WTC11 (cell line): ENCODE measurements around the gene APMAP. TPM values are rescaled to one million over a fixed set of nuclear protein-coding genes. Genes with fewer than 3 reads are reported as not detected.

Experiments
- ATAC-seq: fragments of 200-7000 bp; cut with Tn5 transposase; 2 replicates; pipeline ENCODE4 v1.10.0; 2021; ENCODE audit warnings: mild to moderate bottlenecking, moderate library complexity
- CTCF ChIA-PET: fragments of 300-600 bp; sonication (Branson Sonifier 250); formaldehyde crosslinking; loops from one replicate; lab custom pipeline; 2021; ENCODE audit warnings: antibody characterized with exemption; lab: Charles Lee
- POLR2A ChIA-PET: fragments of 350-600 bp; sonication (Branson Sonifier 250); formaldehyde crosslinking; loops from one replicate; lab custom pipeline; 2021; ENCODE audit warnings: antibody characterized with exemption; lab: Charles Lee
- DNase-seq: peaks from one replicate; pipeline ENCODE4 v3.0.0; 2021; ENCODE audit warnings: low spot score
- H3K27ac Mint-ChIP-seq: 2 replicates; pipeline ENCODE4 v1.8.0; 2021; ENCODE audit warnings: mixed read lengths
- H3K27me3 Mint-ChIP-seq: 2 replicates; pipeline ENCODE4 v1.8.0; 2021; ENCODE audit warnings: low read depth, mild to moderate bottlenecking, moderate library complexity, mixed read lengths
- H3K36me3 Mint-ChIP-seq: 2 replicates; pipeline ENCODE4 v1.8.0; 2021; ENCODE audit warnings: mixed read lengths
- H3K4me1 Mint-ChIP-seq: 2 replicates; pipeline ENCODE4 v1.8.0; 2022; ENCODE audit warnings: mixed read lengths
- H3K4me3 Mint-ChIP-seq: 2 replicates; pipeline ENCODE4 v1.8.0; 2021; ENCODE audit warnings: mild to moderate bottlenecking, moderate library complexity, mixed read lengths
- H3K9me3 Mint-ChIP-seq: 2 replicates; pipeline ENCODE4 v1.8.0; 2021; ENCODE audit warnings: mixed read lengths
- ATF1 ChIP-seq: sonication (generic); formaldehyde crosslinking; IDR thresholded peaks from 2 replicates; pipeline ENCODE4 v1.8.1; 2023; ENCODE audit warnings: mild to moderate bottlenecking, moderate library complexity, missing genetic modification reagents
- CBFB ChIP-seq: sonication (generic); formaldehyde crosslinking; IDR thresholded peaks from 2 replicates; pipeline ENCODE4 v1.8.1; 2022; ENCODE audit warnings: mild to moderate bottlenecking, low read depth, missing genetic modification reagents
- CREB1 ChIP-seq: sonication (generic); formaldehyde crosslinking; IDR thresholded peaks from 2 replicates; pipeline ENCODE4 v1.8.0; 2023; ENCODE audit warnings: mild to moderate bottlenecking, missing genetic modification reagents
- EMX1 ChIP-seq: fragments of 250-450 bp; sonication (Bioruptor Pico); IDR thresholded peaks from 2 replicates; pipeline ENCODE4 v1.8.0; 2021; ENCODE audit warnings: mild to moderate bottlenecking
- ETV6 ChIP-seq: sonication (generic); formaldehyde crosslinking; IDR thresholded peaks from 2 replicates; pipeline ENCODE4 v1.8.1; 2022; ENCODE audit warnings: mild to moderate bottlenecking, missing genetic modification reagents
- FOXK1 ChIP-seq: sonication (generic); formaldehyde crosslinking; IDR thresholded peaks from 2 replicates; pipeline ENCODE4 v1.8.0; 2022; ENCODE audit warnings: mild to moderate bottlenecking, moderate library complexity, missing genetic modification reagents
- FOXP1 ChIP-seq: sonication (generic); formaldehyde crosslinking; IDR thresholded peaks from 2 replicates; pipeline ENCODE4 v1.8.0; 2022; ENCODE audit warnings: missing genetic modification reagents, mild to moderate bottlenecking, moderate library complexity, borderline replicate concordance
- GTF2I ChIP-seq: fragments of 250-450 bp; sonication (Bioruptor Pico); conservative IDR thresholded peaks from 2 replicates; pipeline ENCODE4 v1.4.0; 2021; ENCODE audit warnings: mild to moderate bottlenecking
- IRF2 ChIP-seq: sonication (generic); formaldehyde crosslinking; IDR thresholded peaks from 2 replicates; pipeline ENCODE4 v1.8.0; 2022; ENCODE audit warnings: low read depth, missing genetic modification reagents, borderline replicate concordance
- JUN ChIP-seq: sonication (generic); formaldehyde crosslinking; IDR thresholded peaks from 2 replicates; pipeline ENCODE4 v1.8.0; 2023; ENCODE audit warnings: mild to moderate bottlenecking, missing genetic modification reagents
- NFE2L1 ChIP-seq: sonication (generic); formaldehyde crosslinking; IDR thresholded peaks from 2 replicates; pipeline ENCODE4 v1.8.1; 2023; ENCODE audit warnings: missing genetic modification reagents
- NFYB ChIP-seq: sonication (generic); formaldehyde crosslinking; conservative IDR thresholded peaks from 2 replicates; pipeline ENCODE4 v1.8.0; 2022; ENCODE audit warnings: low read depth, missing genetic modification reagents
- NR1H2 ChIP-seq: sonication (generic); formaldehyde crosslinking; IDR thresholded peaks from 2 replicates; pipeline ENCODE4 v1.9.0; 2021; ENCODE audit warnings: mild to moderate bottlenecking, moderate library complexity, missing genetic modification reagents
- OVOL2 ChIP-seq: fragments of 250-450 bp; sonication (Bioruptor Pico); IDR thresholded peaks from 2 replicates; pipeline ENCODE4 v1.9.0; 2021; ENCODE audit warnings: mild to moderate bottlenecking, borderline replicate concordance
- PRRX2 ChIP-seq: fragments of 250-450 bp; sonication (Bioruptor Pico); IDR thresholded peaks from 2 replicates; pipeline ENCODE4 v1.8.0; 2021; ENCODE audit warnings: mild to moderate bottlenecking
- SMAD3 ChIP-seq: sonication (generic); formaldehyde crosslinking; IDR thresholded peaks from 2 replicates; pipeline ENCODE4 v1.8.0; 2022; ENCODE audit warnings: missing genetic modification reagents, mild to moderate bottlenecking, borderline replicate concordance
- SP1 ChIP-seq: sonication (generic); formaldehyde crosslinking; conservative IDR thresholded peaks from 2 replicates; pipeline ENCODE4 v1.8.1; 2022; ENCODE audit warnings: missing genetic modification reagents
- TP53 ChIP-seq: sonication (generic); formaldehyde crosslinking; IDR thresholded peaks from 2 replicates; pipeline ENCODE4 v1.8.1; 2023; ENCODE audit warnings: mild to moderate bottlenecking, missing genetic modification reagents
- ZNF263 ChIP-seq: sonication (generic); formaldehyde crosslinking; IDR thresholded peaks from 2 replicates; pipeline ENCODE4 v1.8.1; 2022; ENCODE audit warnings: low read depth, mild to moderate bottlenecking, moderate library complexity, missing genetic modification reagents
- ZNF317 ChIP-seq: sonication (generic); formaldehyde crosslinking; IDR thresholded peaks from 2 replicates; pipeline ENCODE4 v1.8.1; 2023; ENCODE audit warnings: low read depth, mild to moderate bottlenecking, moderate library complexity, missing genetic modification reagents, borderline replicate concordance
- ZNF416 ChIP-seq: fragments of 250-450 bp; sonication (Bioruptor Pico); IDR thresholded peaks from 2 replicates; pipeline ENCODE4 v1.9.0; 2021; ENCODE audit warnings: mild to moderate bottlenecking, inconsistent platforms
- total RNA-seq: library from RNA; stranded (reverse); gene quantifications from 3 replicates; pipeline ENCODE4 v1.2.3, GENCODE V29; 2021
- TF ChIP-seq, protein P1 (sequence below): sonication (generic); formaldehyde crosslinking; IDR thresholded peaks from 2 replicates; pipeline ENCODE4 v1.8.0; 2022; ENCODE audit warnings: mild to moderate bottlenecking, missing genetic modification reagents
- TF ChIP-seq, protein P2 (sequence below): sonication (generic); formaldehyde crosslinking; IDR thresholded peaks from 2 replicates; pipeline ENCODE4 v1.8.0; 2023; ENCODE audit warnings: missing genetic modification reagents
- TF ChIP-seq, protein P3 (sequence below): sonication (generic); formaldehyde crosslinking; IDR thresholded peaks from 2 replicates; pipeline ENCODE4 v1.8.1; 2023; ENCODE audit warnings: mild to moderate bottlenecking, missing genetic modification reagents, moderate library complexity
- TF ChIP-seq, protein P4 (sequence below): sonication (generic); formaldehyde crosslinking; IDR thresholded peaks from 2 replicates; pipeline ENCODE4 v1.8.1; 2023; ENCODE audit warnings: mild to moderate bottlenecking, missing genetic modification reagents
- TF ChIP-seq, protein P5 (sequence below): sonication (generic); formaldehyde crosslinking; IDR thresholded peaks from 2 replicates; pipeline ENCODE4 v1.8.1; 2022; ENCODE audit warnings: mild to moderate bottlenecking, missing genetic modification reagents, moderate library complexity, borderline replicate concordance
- TF ChIP-seq, protein P6 (sequence below): fragments of 200-600 bp; IDR thresholded peaks from 2 replicates; pipeline ENCODE4 v1.8.0; 2022; ENCODE audit warnings: antibody characterized with exemption
- TF ChIP-seq, protein P7 (sequence below): sonication (generic); formaldehyde crosslinking; IDR thresholded peaks from 2 replicates; pipeline ENCODE4 v1.8.1; 2022; ENCODE audit warnings: low read depth, missing genetic modification reagents, borderline replicate concordance
- TF ChIP-seq, protein P8 (sequence below): sonication (generic); formaldehyde crosslinking; IDR thresholded peaks from 2 replicates; pipeline ENCODE4 v1.8.0; 2022; ENCODE audit warnings: mild to moderate bottlenecking, missing genetic modification reagents

Gene APMAP
- total RNA-seq, 1 experiment from 2014 or later, result 55.3 TPM

DNA sequence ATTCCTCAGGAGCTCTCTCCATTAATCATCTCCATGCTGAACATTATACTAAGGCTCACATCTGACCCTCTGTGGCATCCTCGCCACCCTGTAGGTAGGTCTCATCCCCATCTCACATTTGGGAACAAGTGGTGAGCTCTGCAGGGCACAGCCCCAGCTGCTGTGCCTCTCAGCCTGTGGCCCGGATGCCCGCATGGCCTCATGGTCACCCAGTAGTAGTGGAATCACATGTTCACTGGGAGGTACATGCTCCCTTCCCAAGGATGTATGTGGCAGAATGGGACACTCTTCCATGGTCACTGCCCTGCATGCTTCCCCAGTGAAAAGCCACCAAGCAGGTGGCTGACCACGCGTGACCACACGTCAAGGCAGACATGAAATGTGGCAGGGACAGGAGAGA, 26.3 kb upstream of the APMAP start:
- no peaks in the 10 kb centered on the region for H3K9me3 Mint-ChIP-seq
- POLR2A ChIA-PET, result no interaction called here
- H3K4me1 Mint-ChIP-seq, result peaks cover 29% of the 10 kb centered on the region
- DNase-seq, result no peak
- CTCF ChIA-PET, result no interaction called here
- ATAC-seq, result no peak
- H3K27ac Mint-ChIP-seq, result no peak overlapping the region
- H3K4me3 Mint-ChIP-seq, result no peak overlapping the region
- no peaks in the 10 kb centered on the region for H3K36me3 Mint-ChIP-seq
- H3K27me3 Mint-ChIP-seq, result no peaks in the 10 kb centered on the region; the same call in 1 of the 2 replicates
- TF ChIP-seq ZNF317 (CRISPR knock-in tag), result no peak
- no peak for TF ChIP-seq FOXK1
- no peak for TF ChIP-seq PRRX2 (CRISPR knock-in tag)
- TF ChIP-seq ZNF263, result no peak
- TF ChIP-seq, protein P1, sequence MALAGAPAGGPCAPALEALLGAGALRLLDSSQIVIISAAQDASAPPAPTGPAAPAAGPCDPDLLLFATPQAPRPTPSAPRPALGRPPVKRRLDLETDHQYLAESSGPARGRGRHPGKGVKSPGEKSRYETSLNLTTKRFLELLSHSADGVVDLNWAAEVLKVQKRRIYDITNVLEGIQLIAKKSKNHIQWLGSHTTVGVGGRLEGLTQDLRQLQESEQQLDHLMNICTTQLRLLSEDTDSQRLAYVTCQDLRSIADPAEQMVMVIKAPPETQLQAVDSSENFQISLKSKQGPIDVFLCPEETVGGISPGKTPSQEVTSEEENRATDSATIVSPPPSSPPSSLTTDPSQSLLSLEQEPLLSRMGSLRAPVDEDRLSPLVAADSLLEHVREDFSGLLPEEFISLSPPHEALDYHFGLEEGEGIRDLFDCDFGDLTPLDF (CRISPR knock-in tag), result no peak
- no peak for TF ChIP-seq IRF2 (CRISPR knock-in tag)
- TF ChIP-seq EMX1 (CRISPR knock-in tag), result no peak
- no peak for TF ChIP-seq JUN (CRISPR knock-in tag)
- no peak for TF ChIP-seq CBFB (CRISPR knock-in tag)
- TF ChIP-seq ZNF416 (CRISPR knock-in tag), result no peak
- TF ChIP-seq SP1 (CRISPR knock-in tag), result no peak
- TF ChIP-seq NR1H2 (CRISPR knock-in tag), result no peak
- TF ChIP-seq, protein P2, sequence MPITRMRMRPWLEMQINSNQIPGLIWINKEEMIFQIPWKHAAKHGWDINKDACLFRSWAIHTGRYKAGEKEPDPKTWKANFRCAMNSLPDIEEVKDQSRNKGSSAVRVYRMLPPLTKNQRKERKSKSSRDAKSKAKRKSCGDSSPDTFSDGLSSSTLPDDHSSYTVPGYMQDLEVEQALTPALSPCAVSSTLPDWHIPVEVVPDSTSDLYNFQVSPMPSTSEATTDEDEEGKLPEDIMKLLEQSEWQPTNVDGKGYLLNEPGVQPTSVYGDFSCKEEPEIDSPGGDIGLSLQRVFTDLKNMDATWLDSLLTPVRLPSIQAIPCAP (CRISPR knock-in tag), result no peak
- no peak for TF ChIP-seq NFYB
- no peak for TF ChIP-seq TP53 (CRISPR knock-in tag)
- TF ChIP-seq OVOL2 (CRISPR knock-in tag), result no peak
- TF ChIP-seq CREB1 (CRISPR knock-in tag), result no peak
- no peak for TF ChIP-seq NFE2L1 (CRISPR knock-in tag)

DNA sequence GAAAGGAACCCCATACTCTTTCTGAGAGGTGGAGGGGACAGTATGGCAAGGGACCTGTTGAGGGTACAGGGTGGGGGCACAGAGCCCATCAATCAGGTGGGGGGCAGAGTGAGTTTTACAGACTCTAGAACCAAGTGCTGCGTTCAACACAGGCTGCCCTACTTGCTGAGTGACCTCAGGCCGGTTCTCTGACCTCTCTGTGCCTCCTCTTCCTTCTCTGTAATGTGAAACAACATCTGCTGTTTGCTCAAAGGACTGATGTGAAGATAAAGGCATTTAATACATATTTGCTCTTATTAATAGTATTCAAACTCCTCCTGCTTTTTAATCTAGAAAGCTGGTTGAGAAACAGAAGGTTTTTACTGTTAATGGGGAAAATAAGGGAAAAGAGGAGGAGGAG, 25.9 kb upstream of the APMAP start:
- CTCF ChIA-PET, result no interaction called here
- no peak overlapping the region for H3K4me3 Mint-ChIP-seq
- H3K27ac Mint-ChIP-seq, result no peak overlapping the region
- ATAC-seq, result no peak
- POLR2A ChIA-PET, result no interaction called here
- H3K27me3 Mint-ChIP-seq, result no peaks in the 10 kb centered on the region; the same call in 1 of the 2 replicates
- H3K36me3 Mint-ChIP-seq, result no peaks in the 10 kb centered on the region
- no peaks in the 10 kb centered on the region for H3K9me3 Mint-ChIP-seq
- no peak for DNase-seq
- peaks cover 29% of the 10 kb centered on the region for H3K4me1 Mint-ChIP-seq
- TF ChIP-seq, protein P3, sequence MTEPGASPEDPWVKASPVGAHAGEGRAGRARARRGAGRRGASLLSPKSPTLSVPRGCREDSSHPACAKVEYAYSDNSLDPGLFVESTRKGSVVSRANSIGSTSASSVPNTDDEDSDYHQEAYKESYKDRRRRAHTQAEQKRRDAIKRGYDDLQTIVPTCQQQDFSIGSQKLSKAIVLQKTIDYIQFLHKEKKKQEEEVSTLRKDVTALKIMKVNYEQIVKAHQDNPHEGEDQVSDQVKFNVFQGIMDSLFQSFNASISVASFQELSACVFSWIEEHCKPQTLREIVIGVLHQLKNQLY (CRISPR knock-in tag), result no peak
- TF ChIP-seq IRF2 (CRISPR knock-in tag) (no peak), GTF2I (CRISPR knock-in tag) (no peak), NR1H2 (CRISPR knock-in tag) (no peak), FOXP1 (CRISPR knock-in tag) (no peak), ETV6 (CRISPR knock-in tag) (no peak), ATF1 (no peak), SMAD3 (no peak)
- TF ChIP-seq, protein P4, sequence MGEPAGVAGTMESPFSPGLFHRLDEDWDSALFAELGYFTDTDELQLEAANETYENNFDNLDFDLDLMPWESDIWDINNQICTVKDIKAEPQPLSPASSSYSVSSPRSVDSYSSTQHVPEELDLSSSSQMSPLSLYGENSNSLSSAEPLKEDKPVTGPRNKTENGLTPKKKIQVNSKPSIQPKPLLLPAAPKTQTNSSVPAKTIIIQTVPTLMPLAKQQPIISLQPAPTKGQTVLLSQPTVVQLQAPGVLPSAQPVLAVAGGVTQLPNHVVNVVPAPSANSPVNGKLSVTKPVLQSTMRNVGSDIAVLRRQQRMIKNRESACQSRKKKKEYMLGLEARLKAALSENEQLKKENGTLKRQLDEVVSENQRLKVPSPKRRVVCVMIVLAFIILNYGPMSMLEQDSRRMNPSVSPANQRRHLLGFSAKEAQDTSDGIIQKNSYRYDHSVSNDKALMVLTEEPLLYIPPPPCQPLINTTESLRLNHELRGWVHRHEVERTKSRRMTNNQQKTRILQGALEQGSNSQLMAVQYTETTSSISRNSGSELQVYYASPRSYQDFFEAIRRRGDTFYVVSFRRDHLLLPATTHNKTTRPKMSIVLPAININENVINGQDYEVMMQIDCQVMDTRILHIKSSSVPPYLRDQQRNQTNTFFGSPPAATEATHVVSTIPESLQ, result no peak
- TF ChIP-seq, protein P5, sequence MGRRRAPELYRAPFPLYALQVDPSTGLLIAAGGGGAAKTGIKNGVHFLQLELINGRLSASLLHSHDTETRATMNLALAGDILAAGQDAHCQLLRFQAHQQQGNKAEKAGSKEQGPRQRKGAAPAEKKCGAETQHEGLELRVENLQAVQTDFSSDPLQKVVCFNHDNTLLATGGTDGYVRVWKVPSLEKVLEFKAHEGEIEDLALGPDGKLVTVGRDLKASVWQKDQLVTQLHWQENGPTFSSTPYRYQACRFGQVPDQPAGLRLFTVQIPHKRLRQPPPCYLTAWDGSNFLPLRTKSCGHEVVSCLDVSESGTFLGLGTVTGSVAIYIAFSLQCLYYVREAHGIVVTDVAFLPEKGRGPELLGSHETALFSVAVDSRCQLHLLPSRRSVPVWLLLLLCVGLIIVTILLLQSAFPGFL (CRISPR knock-in tag), result no peak
- TF ChIP-seq, protein P6, sequence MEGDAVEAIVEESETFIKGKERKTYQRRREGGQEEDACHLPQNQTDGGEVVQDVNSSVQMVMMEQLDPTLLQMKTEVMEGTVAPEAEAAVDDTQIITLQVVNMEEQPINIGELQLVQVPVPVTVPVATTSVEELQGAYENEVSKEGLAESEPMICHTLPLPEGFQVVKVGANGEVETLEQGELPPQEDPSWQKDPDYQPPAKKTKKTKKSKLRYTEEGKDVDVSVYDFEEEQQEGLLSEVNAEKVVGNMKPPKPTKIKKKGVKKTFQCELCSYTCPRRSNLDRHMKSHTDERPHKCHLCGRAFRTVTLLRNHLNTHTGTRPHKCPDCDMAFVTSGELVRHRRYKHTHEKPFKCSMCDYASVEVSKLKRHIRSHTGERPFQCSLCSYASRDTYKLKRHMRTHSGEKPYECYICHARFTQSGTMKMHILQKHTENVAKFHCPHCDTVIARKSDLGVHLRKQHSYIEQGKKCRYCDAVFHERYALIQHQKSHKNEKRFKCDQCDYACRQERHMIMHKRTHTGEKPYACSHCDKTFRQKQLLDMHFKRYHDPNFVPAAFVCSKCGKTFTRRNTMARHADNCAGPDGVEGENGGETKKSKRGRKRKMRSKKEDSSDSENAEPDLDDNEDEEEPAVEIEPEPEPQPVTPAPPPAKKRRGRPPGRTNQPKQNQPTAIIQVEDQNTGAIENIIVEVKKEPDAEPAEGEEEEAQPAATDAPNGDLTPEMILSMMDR, result no peak
- TF ChIP-seq, protein P7, sequence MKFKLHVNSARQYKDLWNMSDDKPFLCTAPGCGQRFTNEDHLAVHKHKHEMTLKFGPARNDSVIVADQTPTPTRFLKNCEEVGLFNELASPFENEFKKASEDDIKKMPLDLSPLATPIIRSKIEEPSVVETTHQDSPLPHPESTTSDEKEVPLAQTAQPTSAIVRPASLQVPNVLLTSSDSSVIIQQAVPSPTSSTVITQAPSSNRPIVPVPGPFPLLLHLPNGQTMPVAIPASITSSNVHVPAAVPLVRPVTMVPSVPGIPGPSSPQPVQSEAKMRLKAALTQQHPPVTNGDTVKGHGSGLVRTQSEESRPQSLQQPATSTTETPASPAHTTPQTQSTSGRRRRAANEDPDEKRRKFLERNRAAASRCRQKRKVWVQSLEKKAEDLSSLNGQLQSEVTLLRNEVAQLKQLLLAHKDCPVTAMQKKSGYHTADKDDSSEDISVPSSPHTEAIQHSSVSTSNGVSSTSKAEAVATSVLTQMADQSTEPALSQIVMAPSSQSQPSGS, result no peak
- TF ChIP-seq, protein P8, sequence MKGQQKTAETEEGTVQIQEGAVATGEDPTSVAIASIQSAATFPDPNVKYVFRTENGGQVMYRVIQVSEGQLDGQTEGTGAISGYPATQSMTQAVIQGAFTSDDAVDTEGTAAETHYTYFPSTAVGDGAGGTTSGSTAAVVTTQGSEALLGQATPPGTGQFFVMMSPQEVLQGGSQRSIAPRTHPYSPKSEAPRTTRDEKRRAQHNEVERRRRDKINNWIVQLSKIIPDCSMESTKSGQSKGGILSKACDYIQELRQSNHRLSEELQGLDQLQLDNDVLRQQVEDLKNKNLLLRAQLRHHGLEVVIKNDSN (CRISPR knock-in tag), result no peak
